Measurements from ENCODE around the gene RBFOX2.

The RBFOX2 gene

DNA sequence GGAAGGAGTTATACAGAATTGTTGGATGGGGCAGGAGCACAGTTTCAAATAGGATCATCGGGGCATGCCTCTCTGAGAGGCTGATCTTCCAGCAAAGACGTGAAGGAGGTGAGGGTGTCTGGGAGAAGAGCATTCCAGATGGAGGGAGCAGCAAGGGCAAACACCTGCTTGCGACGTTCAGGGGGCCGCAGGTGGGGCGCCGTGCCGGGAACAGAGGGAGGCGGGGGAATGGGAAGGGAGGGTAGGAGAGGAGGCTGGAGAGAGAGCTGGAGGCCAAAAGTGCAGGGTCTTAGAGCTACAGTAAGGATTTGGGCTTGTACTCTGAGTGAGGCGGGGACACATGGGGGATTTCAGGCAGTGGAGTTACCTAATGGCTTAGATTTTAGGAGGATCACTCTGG, 297.3 kb downstream of the RBFOX2 start:
- Histone ChIP-seq H3K9me3 (ENCODE audit: control insufficient read depth, insufficient read depth, low read length) (peaks cover 8% of the 10 kb centered on the region), H3K4me1 (ENCODE audit: insufficient read depth, low read length) (no peaks in the 10 kb centered on the region), H3K9ac (ENCODE audit: low read depth, low read length) (no peak overlapping the region), H3K36me3 (ENCODE audit: insufficient read depth, low read length) (no peaks in the 10 kb centered on the region)

DNA sequence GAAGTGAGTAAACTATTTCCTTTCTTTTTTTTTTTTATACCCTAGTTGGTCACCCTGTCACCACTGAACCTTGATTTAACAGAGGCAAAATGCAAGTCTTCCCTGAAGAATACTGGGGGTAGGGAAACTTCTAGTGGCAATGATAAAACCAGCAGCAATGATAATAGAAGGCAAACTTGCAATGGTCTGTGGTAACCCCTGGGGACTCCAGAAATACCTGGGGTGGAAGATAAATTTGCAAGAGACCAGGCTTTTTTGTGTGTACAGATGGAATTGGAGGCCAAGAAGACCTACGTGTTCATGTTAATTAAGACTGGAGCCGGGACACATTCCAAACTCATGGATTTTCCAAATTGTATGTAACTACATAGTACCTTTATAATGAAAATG, 299.3 kb downstream of the RBFOX2 start:
- Histone ChIP-seq H3K36me3 (ENCODE audit: insufficient read depth, low read length) (no peaks in the 10 kb centered on the region), H3K9me3 (ENCODE audit: control insufficient read depth, insufficient read depth, low read length) (no peaks in the 10 kb centered on the region), H3K4me1 (ENCODE audit: insufficient read depth, low read length) (no peaks in the 10 kb centered on the region), H3K9ac (ENCODE audit: low read depth, low read length) (no peak overlapping the region)

DNA sequence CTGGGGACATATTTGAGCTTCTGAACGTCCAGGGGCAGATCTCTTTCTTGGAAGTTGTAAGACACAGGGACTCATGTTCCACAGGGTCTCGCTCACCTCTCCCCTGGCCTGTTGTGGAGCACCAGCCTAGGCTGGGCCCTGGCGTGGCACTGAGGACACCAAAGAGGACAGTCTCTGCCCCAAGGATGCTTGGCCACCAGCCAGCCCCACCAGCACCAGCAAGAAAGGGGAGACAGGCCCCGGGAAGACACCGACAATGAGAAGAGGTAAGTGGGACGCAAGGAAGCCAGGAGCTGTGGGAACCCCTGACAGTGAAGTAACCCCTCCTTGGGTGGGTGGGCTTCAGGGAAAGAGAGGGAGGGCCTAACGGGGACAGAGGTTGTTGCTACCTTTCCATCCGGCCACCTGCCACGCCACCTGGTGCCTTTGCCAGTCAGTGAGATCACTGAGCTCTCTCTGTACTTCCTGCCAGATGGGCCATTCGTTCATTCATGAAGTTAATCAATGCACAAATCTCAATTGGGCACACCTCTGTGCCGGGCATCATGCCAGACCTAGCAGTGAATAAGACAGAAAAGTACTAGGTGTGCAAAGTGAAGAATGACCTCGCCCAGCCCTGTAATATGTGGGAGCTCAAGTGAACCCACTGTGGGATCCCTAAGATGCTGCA, 299.9 kb downstream of the RBFOX2 start:
- no peaks in the 10 kb centered on the region for H3K9me3 ChIP-seq (ENCODE audit: control insufficient read depth, insufficient read depth, low read length)
- no peak overlapping the region for H3K9ac ChIP-seq (ENCODE audit: low read depth, low read length)
- H3K4me1 ChIP-seq (ENCODE audit: insufficient read depth, low read length) = no peaks in the 10 kb centered on the region
- H3K36me3 ChIP-seq (ENCODE audit: insufficient read depth, low read length) = no peaks in the 10 kb centered on the region

DNA sequence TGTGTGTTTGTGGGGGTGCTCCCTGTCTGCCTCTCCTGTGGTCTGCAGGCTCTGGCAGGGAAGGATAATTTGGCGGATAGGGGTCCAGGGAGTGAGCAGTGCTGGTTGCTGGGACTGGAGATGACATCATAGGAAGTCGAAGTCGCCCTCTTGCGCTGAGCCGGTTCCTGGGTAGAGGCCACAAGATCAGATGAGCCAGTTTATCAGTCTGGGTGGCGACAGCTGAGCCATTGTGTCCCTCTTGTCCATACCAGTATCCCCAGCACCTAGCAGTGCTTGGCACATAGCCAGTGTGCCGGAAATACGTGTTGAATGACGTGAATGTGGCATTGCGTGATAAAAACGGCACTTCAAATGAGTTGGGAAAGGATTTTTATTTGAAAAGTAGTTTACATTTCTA, 301.2 kb downstream of the RBFOX2 start:
- Histone ChIP-seq H3K9ac (ENCODE audit: low read depth, low read length) (no peak overlapping the region), H3K4me1 (ENCODE audit: insufficient read depth, low read length) (no peaks in the 10 kb centered on the region), H3K9me3 (ENCODE audit: control insufficient read depth, insufficient read depth, low read length) (no peaks in the 10 kb centered on the region), H3K36me3 (ENCODE audit: insufficient read depth, low read length) (no peaks in the 10 kb centered on the region)

DNA sequence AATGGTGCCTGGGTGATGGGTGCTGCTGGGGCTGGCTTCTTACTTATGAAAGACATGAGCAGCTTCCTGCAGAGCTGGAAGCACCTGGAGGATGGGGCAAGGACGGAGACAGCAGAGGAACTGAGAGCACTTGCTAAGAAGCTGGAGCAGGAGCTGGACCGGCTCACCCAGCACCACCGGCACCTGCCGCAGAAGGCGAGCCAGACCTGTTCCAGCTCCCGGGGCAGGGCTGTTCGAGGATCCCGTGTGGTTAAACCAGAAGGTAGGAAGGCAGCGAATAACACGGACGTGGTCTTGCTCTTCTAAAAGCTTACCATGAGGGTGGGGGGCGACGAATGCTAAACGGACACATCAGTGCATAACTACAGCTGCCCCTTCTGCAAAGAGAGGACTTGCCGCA, 301.7 kb downstream of the RBFOX2 start:
- Histone ChIP-seq H3K4me1 (ENCODE audit: insufficient read depth, low read length) (no peaks in the 10 kb centered on the region), H3K36me3 (ENCODE audit: insufficient read depth, low read length) (no peaks in the 10 kb centered on the region), H3K9ac (ENCODE audit: low read depth, low read length) (no peak overlapping the region), H3K9me3 (ENCODE audit: control insufficient read depth, insufficient read depth, low read length) (no peaks in the 10 kb centered on the region)

DNA sequence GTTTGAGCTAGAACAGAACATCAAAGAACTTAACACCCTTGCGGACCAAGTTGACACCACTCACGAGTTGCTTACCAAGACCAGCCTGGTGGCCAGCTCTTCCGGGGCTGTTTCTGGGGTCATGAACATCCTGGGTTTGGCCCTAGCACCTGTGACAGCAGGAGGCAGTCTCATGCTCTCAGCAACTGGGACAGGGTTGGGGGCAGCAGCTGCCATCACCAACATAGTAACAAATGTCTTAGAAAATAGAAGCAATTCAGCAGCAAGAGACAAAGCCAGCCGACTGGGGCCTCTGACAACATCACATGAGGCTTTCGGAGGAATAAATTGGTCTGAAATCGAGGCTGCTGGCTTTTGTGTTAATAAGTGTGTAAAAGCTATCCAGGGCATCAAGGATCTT, 302.2 kb downstream of the RBFOX2 start:
- Histone ChIP-seq H3K36me3 (ENCODE audit: insufficient read depth, low read length) (no peaks in the 10 kb centered on the region), H3K9me3 (ENCODE audit: control insufficient read depth, insufficient read depth, low read length) (no peaks in the 10 kb centered on the region), H3K9ac (ENCODE audit: low read depth, low read length) (no peak overlapping the region), H3K4me1 (ENCODE audit: insufficient read depth, low read length) (no peaks in the 10 kb centered on the region)

DNA sequence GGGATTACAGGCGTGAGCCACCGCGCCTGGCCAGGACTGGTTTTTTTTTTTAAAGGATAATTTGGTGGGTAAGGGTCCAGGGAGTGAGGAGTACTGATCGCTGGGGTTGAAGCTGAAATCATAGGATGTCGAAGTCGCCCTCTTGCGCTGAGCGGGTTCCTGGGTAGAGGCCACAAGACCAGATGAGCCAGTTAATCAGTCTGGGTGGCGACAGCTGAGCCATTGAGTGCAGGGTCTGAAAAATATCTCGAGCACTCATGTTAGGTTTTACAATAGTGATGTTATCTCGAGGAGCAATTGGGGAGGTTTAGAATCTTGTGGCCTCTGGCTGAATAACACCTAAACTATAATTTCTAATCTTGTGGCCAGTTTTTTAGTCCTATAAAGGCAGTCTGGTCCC, 303.1 kb downstream of the RBFOX2 start:
- Histone ChIP-seq H3K9ac (ENCODE audit: low read depth, low read length) (no peak overlapping the region), H3K9me3 (ENCODE audit: control insufficient read depth, insufficient read depth, low read length) (no peaks in the 10 kb centered on the region), H3K4me1 (ENCODE audit: insufficient read depth, low read length) (no peaks in the 10 kb centered on the region), H3K36me3 (ENCODE audit: insufficient read depth, low read length) (no peaks in the 10 kb centered on the region)

DNA sequence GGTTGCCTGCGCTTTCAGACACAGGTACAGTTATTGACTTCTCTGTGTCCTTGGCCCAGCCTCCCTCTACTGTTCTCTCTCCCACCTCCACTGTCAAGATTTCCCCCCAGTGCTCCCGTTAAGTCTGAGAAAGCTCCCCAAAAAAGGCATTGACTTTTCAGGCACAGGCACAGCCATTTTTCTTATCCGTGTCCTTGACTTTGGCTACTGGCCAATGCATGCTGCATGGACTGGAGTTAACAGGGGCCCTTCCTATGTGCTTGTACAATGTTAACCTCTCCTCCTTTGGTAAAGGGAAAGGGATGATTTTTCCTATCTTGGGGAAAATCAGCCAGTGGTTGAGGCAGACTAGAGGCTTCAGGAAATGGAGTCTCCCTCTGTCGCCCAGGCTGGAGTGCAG, 306.7 kb downstream of the RBFOX2 start:
- Histone ChIP-seq H3K4me1 (ENCODE audit: insufficient read depth, low read length) (no peaks in the 10 kb centered on the region), H3K36me3 (ENCODE audit: insufficient read depth, low read length) (no peaks in the 10 kb centered on the region), H3K9ac (ENCODE audit: low read depth, low read length) (no peak overlapping the region), H3K9me3 (ENCODE audit: control insufficient read depth, insufficient read depth, low read length) (no peaks in the 10 kb centered on the region)

DNA sequence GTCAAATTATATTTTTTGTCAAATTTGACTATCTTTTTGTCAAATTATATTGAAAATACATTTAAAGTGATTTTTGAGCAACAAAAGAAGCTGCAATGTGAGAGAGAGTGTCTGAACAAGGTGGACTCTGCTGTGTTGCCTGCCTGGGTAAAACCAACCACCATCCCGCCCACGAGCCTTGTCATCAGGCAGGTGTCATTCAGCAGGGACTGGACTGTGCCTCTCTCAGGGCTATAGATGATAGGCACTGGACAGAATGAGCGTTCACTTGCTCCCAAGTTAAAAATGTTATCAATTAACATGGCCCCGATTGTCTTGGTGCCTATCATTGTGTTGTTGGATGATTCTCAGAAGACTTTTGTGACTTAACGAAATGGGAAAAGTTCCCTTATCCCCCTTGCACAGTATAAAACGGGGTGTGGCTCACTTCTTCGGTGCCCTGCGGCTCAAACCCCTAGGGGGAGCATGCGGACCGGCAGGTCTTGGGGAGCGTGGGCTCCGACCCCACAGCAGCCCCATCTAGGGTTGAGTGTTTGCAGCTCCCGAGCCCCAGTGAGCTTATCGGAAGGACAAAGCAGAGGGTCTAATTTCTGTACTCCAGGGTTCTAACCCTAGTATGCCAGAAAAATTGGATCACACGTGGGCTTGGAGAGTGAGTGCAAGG, 309.3 kb downstream of the RBFOX2 start:
- Histone ChIP-seq H3K36me3 (ENCODE audit: insufficient read depth, low read length) (no peaks in the 10 kb centered on the region), H3K4me1 (ENCODE audit: insufficient read depth, low read length) (no peaks in the 10 kb centered on the region), H3K9ac (ENCODE audit: low read depth, low read length) (no peak overlapping the region), H3K9me3 (ENCODE audit: control insufficient read depth, insufficient read depth, low read length) (no peaks in the 10 kb centered on the region)

DNA sequence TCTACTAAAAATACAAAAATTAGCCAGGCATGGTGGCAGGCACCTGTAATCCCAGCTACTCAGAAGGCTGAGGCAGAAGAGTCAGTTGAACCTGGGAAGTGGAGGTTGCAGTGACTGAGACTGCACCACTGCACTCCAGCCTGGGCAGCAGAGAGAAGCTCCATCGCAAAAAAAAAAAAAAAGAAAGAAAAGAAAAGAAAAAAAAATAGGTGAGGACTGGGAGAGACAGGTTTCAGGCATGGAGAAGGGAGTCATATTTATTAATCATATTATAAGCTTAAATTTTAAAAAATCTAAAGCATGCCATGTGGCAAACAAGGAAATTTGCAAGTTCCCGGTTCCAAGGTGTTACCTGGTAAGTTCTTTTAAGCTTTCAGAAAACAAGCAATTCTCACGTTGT, 311.1 kb downstream of the RBFOX2 start, which contains the start of gene APOL5:
APOL5 (plus strand) TSS at position 301 of the 400 bp plus-strand sequence; CDS start at position 301, 0 bp downstream.
- Histone ChIP-seq H3K9ac (ENCODE audit: low read depth, low read length) (no peak within 1 kb of the TSS), H3K4me1 (ENCODE audit: insufficient read depth, low read length) (no peaks in the 10 kb centered on the region), H3K9me3 (ENCODE audit: control insufficient read depth, insufficient read depth, low read length) (no peaks in the 10 kb centered on the region), H3K36me3 (ENCODE audit: insufficient read depth, low read length) (no peaks in the 10 kb centered on the region)

DNA sequence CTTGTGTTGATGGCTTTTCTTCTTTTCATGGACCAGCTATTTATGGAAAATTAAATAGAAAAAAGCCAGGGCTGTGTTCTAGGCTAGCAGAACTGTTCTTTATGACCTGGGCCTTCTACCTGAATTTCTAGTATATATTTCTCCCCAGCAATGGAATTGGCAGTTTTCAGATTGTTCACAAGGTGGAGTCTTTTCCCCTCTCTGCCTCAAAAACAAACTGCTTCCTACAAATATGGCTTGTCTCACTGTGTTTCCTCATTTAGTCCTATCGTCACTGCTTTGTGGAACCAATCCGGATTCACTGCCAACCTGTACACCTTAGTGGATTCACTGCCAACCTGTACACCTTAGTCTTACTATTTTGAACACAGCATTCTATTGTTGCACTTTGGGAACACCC, 316.0 kb downstream of the RBFOX2 start:
- Histone ChIP-seq H3K36me3 (ENCODE audit: insufficient read depth, low read length) (no peaks in the 10 kb centered on the region), H3K4me1 (ENCODE audit: insufficient read depth, low read length) (no peaks in the 10 kb centered on the region), H3K9ac (ENCODE audit: low read depth, low read length) (no peak overlapping the region), H3K9me3 (ENCODE audit: control insufficient read depth, insufficient read depth, low read length) (no peaks in the 10 kb centered on the region)

DNA sequence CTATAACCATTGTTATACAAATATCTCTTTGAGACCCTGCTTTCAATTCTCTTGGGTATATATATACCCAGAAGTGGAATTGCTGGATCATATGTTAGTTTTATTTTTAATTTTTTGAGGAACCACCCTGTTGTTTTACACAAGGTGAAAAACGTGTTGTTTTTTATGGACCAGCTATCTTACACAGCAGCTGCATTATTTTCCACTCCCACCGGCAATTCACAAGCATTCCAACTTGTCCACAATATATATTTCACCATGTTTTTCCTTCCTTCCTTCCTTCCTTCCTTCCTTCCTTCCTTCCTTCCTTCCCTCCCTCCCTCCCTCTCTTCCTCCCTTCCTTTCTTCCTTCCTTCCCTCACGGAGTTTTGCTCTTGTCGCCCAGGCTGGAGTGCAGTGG, 317.3 kb downstream of the RBFOX2 start:
- Histone ChIP-seq H3K9ac (ENCODE audit: low read depth, low read length) (no peak overlapping the region), H3K36me3 (ENCODE audit: insufficient read depth, low read length) (no peaks in the 10 kb centered on the region), H3K9me3 (ENCODE audit: control insufficient read depth, insufficient read depth, low read length) (no peaks in the 10 kb centered on the region), H3K4me1 (ENCODE audit: insufficient read depth, low read length) (no peaks in the 10 kb centered on the region)

DNA sequence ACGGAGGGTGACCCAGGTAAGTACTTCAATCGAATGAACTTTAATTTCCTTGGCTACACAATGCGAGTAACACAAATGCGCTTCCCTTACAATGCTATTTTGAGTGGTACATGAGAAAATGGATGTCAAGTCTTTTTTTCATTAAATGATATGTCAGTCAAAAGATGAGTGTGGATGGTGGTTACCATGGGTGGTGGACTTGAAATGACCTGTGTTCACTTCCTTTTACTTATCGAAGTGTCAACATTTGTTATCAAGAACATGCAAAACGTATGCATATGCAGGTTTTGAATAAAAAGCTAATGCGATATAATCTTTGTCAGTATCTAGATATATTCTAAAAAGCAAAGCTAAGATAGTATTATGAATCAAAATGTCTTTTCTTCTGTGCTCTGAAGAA, 319.7 kb downstream of the RBFOX2 start:
- Histone ChIP-seq H3K9ac (ENCODE audit: low read depth, low read length) (no peak overlapping the region), H3K9me3 (ENCODE audit: control insufficient read depth, insufficient read depth, low read length) (no peaks in the 10 kb centered on the region), H3K36me3 (ENCODE audit: insufficient read depth, low read length) (no peaks in the 10 kb centered on the region), H3K4me1 (ENCODE audit: insufficient read depth, low read length) (no peaks in the 10 kb centered on the region)

DNA sequence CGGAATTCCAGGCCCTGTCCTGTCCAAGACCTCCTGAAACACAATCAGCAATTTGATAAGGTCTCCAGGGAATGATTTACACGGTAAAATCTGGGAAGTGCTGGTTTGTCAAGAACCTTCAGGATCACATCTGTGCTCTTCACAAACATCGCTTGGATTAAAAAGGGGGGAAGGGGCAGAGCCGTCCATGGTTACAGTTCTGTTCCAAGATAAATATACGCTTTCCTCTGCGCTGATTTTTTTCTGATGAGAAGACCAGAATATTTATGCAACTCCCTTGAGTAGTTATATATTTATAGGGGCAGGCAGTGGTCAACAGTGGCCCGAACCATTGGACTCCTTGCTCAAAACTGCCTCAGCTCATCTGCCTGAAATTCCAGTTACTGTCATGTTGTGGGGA, 320.2 kb downstream of the RBFOX2 start:
- Histone ChIP-seq H3K9ac (ENCODE audit: low read depth, low read length) (no peak overlapping the region), H3K9me3 (ENCODE audit: control insufficient read depth, insufficient read depth, low read length) (no peaks in the 10 kb centered on the region), H3K36me3 (ENCODE audit: insufficient read depth, low read length) (no peaks in the 10 kb centered on the region), H3K4me1 (ENCODE audit: insufficient read depth, low read length) (no peaks in the 10 kb centered on the region)

DNA sequence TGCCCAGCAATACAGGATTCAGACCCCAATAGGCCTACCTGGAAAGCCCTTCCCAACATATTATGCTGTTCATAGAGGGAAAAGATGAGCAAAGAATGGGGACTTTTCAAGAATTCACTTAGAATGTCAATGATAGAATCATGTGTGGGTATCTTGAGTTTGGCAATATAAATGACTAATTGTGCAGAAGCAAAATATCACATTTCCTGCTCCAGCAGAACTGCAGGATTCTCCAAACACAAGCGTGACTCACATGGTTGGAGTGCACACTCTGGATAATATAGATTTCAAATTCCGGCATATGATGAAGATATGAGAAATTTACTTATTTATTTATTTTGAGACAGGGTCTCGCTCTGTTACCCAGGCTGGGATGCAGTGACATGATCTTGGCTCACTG, 323.5 kb downstream of the RBFOX2 start:
- Histone ChIP-seq H3K4me1 (ENCODE audit: insufficient read depth, low read length) (no peaks in the 10 kb centered on the region), H3K36me3 (ENCODE audit: insufficient read depth, low read length) (no peaks in the 10 kb centered on the region), H3K9me3 (ENCODE audit: control insufficient read depth, insufficient read depth, low read length) (no peaks in the 10 kb centered on the region), H3K9ac (ENCODE audit: low read depth, low read length) (no peak overlapping the region)
